DMS114 treated with DMSO at 0.1 percent for 48 hours (cell line): ENCODE results near the gene CTDSPL2.
"Not testable (repeated sequence)": the region's sequence is repeated elsewhere in the genome, so short reads cannot be mapped to it uniquely, and the experiment has no call there.

Source experiments
- DNase-seq: peaks from one replicate; lab custom pipeline; 2025; ENCODE audit not compliant: unreplicated experiment; lab: John Stamatoyannopoulos, UW

Gene CTDSPL2

GRCh38 chr15:44426975-44427755 lies at the start of gene CTDSPL2:
CTDSPL2 (plus strand) TSS chr15:44427629; CDS start chr15:44459015, 31,386 bp downstream.
- DNase-seq = peak; percentile 97

GRCh38 chr15:44381236-44381635 lies 46.2 kb upstream of the CTDSPL2 start:
- DNase-seq = no peak

GRCh38 chr15:44385344-44385942 lies 42.0 kb upstream of the CTDSPL2 start:
- DNase-seq = no peak

GRCh38 chr15:44394062-44394461 lies 33.4 kb upstream of the CTDSPL2 start:
- no peak for DNase-seq

- DNase-seq = no peak
These were observed 32.9 kb upstream of the CTDSPL2 start for GRCh38 chr15:44394562-44394961.

DNA sequence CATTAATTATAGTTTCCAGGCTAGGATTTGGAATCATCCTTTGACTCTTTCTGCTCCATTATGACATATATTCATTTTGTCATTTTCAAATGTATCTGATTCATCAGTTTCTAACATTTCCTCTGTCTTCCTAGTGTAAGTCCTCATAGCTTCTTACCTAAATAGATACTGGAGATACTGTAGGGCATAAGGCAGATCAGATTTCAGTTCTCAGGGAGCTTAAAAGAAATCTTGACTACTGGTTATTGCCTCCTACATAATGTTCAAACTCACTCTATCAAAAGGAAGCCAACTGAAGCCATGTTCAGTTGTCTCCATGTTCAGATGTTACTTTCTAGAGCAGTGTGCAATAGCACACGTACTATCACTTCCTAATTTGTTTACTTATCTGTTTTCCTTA lies 29.6 kb upstream of the CTDSPL2 start:
- no peak for DNase-seq

- no peak for DNase-seq
These were observed 13.4 kb upstream of the CTDSPL2 start for GRCh38 chr15:44414001-44414400.

DNA sequence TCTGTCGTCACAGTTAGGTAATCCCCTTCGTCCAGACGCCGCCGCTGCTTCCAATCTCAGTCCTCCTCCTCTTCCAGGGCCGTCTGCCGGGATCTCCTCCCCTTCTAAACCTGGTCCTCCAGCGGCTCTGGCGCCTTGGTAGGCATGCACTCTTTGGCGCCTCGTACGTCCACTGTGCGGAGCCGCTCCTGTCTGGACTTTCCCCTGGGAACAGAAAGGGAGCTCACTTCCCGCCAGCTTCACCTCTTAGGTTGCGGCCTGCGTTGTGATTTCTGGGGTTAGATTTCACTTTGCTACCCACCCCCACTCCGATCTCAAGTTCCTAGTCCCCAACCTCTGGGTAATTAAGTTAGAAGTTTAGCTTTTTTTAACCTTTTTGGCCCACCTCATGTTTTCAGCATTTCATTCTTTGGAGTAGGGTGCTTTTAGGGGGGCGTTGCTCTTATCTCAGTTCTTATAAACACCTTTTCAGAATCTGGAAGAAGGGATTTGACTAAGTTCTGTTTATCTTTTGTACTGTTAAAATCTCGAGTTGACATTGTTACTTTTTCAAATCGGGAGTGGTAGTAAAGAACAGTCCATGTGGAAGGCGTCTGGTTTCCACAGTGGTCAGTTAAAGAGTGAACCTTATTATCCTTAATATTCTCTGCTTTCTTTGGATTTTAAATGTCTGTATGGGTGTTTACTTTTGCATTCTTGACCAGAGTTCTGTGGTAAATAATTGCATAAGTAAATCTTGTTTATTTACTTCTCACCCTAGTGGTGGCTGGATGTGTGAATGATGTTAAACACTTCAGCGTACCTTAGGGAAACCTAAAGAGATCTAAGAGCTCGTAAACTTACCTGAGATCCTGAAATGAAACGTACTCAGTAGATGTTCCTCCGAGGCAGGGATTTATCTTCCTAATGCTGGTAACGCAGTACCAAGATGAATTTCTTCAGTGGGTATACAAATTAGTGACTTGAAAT lies 611 bp downstream of the CTDSPL2 start:
- DNase-seq = peak; percentile 44

GRCh38 chr15:44435893-44436667 lies 8.7 kb downstream of the CTDSPL2 start:
- DNase-seq = no peak

DNA sequence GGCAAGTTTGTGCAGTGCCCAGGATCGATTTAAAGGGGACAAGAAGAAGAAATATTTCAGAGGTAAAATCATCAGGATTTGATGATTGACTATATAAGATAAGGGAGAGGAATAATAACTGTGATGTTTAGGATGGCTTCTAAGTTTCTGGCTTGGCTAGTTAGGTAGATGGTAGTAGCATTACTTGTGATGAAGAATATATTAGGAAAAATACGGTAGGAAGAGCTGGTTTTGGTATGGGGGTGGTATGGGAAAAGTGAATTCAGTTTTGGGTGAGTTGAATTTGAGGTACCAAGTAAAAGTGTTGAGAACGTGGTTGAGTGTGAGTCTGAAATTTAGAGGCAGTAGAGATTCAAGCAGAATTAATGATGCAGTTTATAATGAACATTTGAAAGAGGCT lies 11.0 kb downstream of the CTDSPL2 start:
- DNase-seq = no peak

GRCh38 chr15:44441095-44441501 lies 13.7 kb downstream of the CTDSPL2 start:
- no peak for DNase-seq

- no peak for DNase-seq
These were observed 16.1 kb downstream of the CTDSPL2 start for GRCh38 chr15:44443515-44443914.

- no peak for DNase-seq
These were observed 20.4 kb downstream of the CTDSPL2 start for GRCh38 chr15:44447772-44448376.

- no peak for DNase-seq
These were observed 22.7 kb downstream of the CTDSPL2 start for GRCh38 chr15:44450172-44450571.

DNA sequence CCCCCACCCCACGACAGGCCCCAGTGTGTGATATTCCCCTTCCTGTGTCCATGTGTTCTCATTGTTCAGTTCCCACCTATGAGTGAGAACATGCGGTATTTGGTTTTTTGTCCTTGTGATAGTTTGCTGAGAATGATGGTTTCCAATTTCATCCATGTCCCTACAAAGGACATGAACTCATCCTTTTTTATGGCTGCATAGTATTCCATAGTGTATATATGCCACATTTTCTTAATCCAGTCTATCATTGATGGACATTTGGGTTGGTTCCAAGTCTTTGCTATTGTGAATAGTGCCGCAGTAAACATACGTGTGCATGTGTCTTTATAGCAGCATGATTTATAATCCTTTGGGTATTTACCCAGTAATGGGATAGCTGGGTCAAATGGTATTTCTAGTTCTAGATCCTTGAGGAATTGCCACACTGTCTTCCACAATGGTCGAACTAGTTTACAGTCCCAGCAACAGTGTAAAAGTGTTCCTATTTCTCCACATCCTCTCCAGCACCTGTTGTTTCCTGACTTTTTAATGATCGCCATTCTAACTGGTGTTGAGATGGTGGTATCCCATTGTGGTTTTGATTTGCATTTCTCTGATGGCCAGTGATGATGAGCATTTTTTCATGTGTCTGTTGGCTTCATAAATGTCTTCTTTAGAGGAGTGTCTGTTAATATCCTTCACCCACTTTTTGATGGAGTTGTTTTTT lies 26.3 kb downstream of the CTDSPL2 start:
- DNase-seq = not testable (repeated sequence)

GRCh38 chr15:44458429-44458828 lies 31.0 kb downstream of the CTDSPL2 start:
- no peak for DNase-seq

GRCh38 chr15:44468709-44469385 lies 41.4 kb downstream of the CTDSPL2 start:
- DNase-seq = no peak

DNA sequence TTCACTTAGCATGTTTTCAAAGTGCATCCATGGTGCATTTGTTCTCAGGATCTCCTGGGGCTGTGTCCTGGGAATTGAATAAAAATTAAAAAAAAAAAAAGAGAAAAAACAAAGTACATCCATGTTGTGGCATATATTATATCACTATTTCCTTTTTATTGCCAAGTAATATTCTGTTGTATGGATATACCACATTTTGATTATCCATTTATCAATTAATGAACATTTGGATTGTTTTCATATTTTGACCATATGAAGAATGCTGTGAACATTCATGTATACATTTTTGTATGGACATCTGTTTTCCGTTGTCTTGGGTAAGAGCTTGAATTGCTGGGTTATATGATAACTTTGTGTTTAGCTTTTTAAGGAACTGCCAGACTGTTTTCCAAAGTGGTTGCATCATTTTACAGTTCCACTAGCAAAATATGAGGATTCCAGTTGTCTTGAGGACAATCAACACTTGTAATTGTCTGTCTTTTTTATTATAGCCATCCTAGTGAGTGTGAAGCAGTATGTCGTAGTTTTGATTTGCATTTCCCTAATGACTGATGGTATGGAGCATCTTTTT lies 44.5 kb downstream of the CTDSPL2 start:
- DNase-seq = no peak

GRCh38 chr15:44479343-44479742 lies 51.9 kb downstream of the CTDSPL2 start:
- DNase-seq = no peak
